ENCODE measurements around the gene UBA1.

DNA sequence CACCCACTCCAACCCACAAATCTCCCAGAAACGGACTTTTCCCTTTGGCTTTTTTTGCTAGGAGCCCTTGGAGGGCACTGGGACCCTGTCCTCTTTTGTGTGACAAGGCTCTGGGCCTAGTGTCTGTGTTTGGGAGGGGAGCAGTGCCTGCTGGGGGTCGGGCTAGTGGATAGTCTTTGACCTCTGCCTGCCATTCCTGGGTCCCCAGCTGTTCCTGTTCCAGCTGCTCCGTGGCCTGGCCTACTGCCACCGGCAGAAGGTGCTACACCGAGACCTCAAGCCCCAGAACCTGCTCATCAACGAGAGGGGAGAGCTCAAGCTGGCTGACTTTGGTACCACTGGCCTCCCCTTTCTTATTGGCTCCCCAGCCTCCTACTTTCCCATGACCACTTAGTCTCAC lies 32.4 kb downstream of the UBA1 start:
- TF ChIP-seq, protein P1, sequence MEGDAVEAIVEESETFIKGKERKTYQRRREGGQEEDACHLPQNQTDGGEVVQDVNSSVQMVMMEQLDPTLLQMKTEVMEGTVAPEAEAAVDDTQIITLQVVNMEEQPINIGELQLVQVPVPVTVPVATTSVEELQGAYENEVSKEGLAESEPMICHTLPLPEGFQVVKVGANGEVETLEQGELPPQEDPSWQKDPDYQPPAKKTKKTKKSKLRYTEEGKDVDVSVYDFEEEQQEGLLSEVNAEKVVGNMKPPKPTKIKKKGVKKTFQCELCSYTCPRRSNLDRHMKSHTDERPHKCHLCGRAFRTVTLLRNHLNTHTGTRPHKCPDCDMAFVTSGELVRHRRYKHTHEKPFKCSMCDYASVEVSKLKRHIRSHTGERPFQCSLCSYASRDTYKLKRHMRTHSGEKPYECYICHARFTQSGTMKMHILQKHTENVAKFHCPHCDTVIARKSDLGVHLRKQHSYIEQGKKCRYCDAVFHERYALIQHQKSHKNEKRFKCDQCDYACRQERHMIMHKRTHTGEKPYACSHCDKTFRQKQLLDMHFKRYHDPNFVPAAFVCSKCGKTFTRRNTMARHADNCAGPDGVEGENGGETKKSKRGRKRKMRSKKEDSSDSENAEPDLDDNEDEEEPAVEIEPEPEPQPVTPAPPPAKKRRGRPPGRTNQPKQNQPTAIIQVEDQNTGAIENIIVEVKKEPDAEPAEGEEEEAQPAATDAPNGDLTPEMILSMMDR (IDR thresholded peaks at IDR 0.05) = no peak
- no peak for TF ChIP-seq POLR2A (IDR thresholded peaks at IDR 0.05)
